Keratinocyte (primary cell): ENCODE data around the gene C16orf95. TPM values are rescaled to one million over a fixed set of nuclear protein-coding genes. Genes with fewer than 3 reads are reported as not detected.

ENCODE experiments used
- DNase-seq: peaks from one replicate; pipeline ENCODE4 v3.0.0-alpha.2; 2011; ENCODE audit warnings: low read depth, missing footprints, low spot score
- FAIRE-seq: peaks from 2 replicates; lab custom pipeline; 2011; peaks lifted over from hg19 to GRCh38; lab: Jason Lieb, UNC
- H2AFZ ChIP-seq: 2 replicates; pipeline ENCODE4 v1.6.0; 2012; ENCODE audit warnings: low read length, control low read depth, inconsistent platforms; ENCODE audit not compliant: control insufficient read depth
- H3K27ac ChIP-seq: 2 replicates; pipeline ENCODE4 v1.5.1; 2011; ENCODE audit warnings: low read length; ENCODE audit not compliant: control insufficient read depth, insufficient read depth
- H3K27me3 ChIP-seq: 3 replicates; pipeline ENCODE4 v1.6.0; 2011; ENCODE audit warnings: low read length; ENCODE audit not compliant: control insufficient read depth, insufficient read depth; ENCODE audit errors: extremely low read depth
- H3K36me3 ChIP-seq, 2 experiments: 2 replicates in 1 of 2; 3 replicates in 1 of 2; pipeline ENCODE4 v1.5.1; 2011; ENCODE audit warnings: low read length in 2 of 2, mild to moderate bottlenecking in 1 of 2; ENCODE audit not compliant: control insufficient read depth in 2 of 2, insufficient read depth in 2 of 2; ENCODE audit errors: extremely low read depth in 1 of 2
- H3K4me1 ChIP-seq: 3 replicates; pipeline ENCODE4 v1.5.1; 2011; ENCODE audit warnings: low read length; ENCODE audit not compliant: control insufficient read depth, insufficient read depth; ENCODE audit errors: extremely low read depth
- H3K4me2 ChIP-seq: 3 replicates; pipeline ENCODE4 v1.6.0; 2011; ENCODE audit warnings: low read depth, low read length; ENCODE audit not compliant: control insufficient read depth, insufficient read depth; ENCODE audit errors: extremely low read depth
- H3K4me3 ChIP-seq, 3 experiments: fragments of 200-600 bp in 1 of 3; sonication (generic) in 1 of 3; 2 replicates in 2 of 3; 3 replicates in 1 of 3; pipeline ENCODE4 v1.5.1; 2011 to 2016; ENCODE audit warnings: low read length in 3 of 3, mild to moderate bottlenecking in 3 of 3, control low read depth in 2 of 3, inconsistent platforms in 1 of 3, low read depth in 1 of 3, mixed read lengths in 1 of 3, mixed run types in 1 of 3, moderate library complexity in 1 of 3; ENCODE audit not compliant: control insufficient read depth in 2 of 3, insufficient read depth in 2 of 3; ENCODE audit errors: extremely low read depth in 1 of 3
- H3K79me2 ChIP-seq: 2 replicates; pipeline ENCODE4 v1.6.0; 2012; ENCODE audit warnings: low read length; ENCODE audit not compliant: control insufficient read depth, insufficient read depth
- H3K9ac ChIP-seq: 3 replicates; pipeline ENCODE4 v1.6.0; 2011; ENCODE audit warnings: low read length; ENCODE audit not compliant: control insufficient read depth, insufficient read depth; ENCODE audit errors: extremely low read depth
- H3K9me1 ChIP-seq: 3 replicates; pipeline ENCODE4 v1.6.0; 2011; ENCODE audit warnings: low read length; ENCODE audit not compliant: control insufficient read depth, insufficient read depth; ENCODE audit errors: extremely low read depth
- H3K9me3 ChIP-seq: 2 replicates; pipeline ENCODE4 v1.5.1; 2012; ENCODE audit warnings: low read depth, low read length; ENCODE audit not compliant: control insufficient read depth
- H4K20me1 ChIP-seq: 3 replicates; pipeline ENCODE4 v1.6.0; 2011; ENCODE audit warnings: low read length; ENCODE audit not compliant: control insufficient read depth, insufficient read depth; ENCODE audit errors: extremely low read depth
- EZH2 ChIP-seq: IDR thresholded peaks from one replicate; pipeline ENCODE4 v1.6.1; 2012; ENCODE audit warnings: inconsistent platforms, mild to moderate bottlenecking, low read length, moderate library complexity
- dilution Hi-C: fragments of 300-500 bp; cut with MboI; formaldehyde crosslinking; loops from one replicate; pipeline ENCODE4 v1.7.0; 2020; ENCODE audit warnings: low sequenced_read_pairs; ENCODE audit not compliant: extremely low pct_ligation_motif_present
- polyA plus RNA-seq, 5 experiments: library from polyadenylated mRNA; depleted of rRNA in 3 of 5; stranded (reverse) in 3 of 5; stranded (forward) in 1 of 5; unstranded in 1 of 5; fragments of >200 nt; gene quantifications; 1 replicate in 1 of 5; 2 replicates in 3 of 5; 3 replicates in 1 of 5; pipeline versions ENCODE4 v1.2.1 to v1.2.3, GENCODE V29; 2011 to 2012; ENCODE audit warnings: missing spikeins in 2 of 5, low read depth in 1 of 5, low replicate concordance in 1 of 5
- TF ChIP-seq, protein P1 (sequence below), 3 experiments: IDR thresholded peaks in 1 of 3; conservative IDR thresholded peaks in 1 of 3; optimal IDR thresholded peaks in 1 of 3; 2 replicates in 2 of 3; 3 replicates in 1 of 3; pipeline versions ENCODE3 to v1.5.1; 2011; ENCODE audit warnings: low read length in 3 of 3, mild to moderate bottlenecking in 3 of 3, moderate library complexity in 2 of 3, control low read depth in 1 of 3, inconsistent platforms in 1 of 3; ENCODE audit not compliant: insufficient read depth in 2 of 3; ENCODE audit errors: extremely low read depth in 1 of 3

C16orf95 gene
- polyA plus RNA-seq, 1 donor (not counting 4 experiments of a cell fraction or from before 2014, with no cell fraction given), result 1.5 TPM

DNA sequence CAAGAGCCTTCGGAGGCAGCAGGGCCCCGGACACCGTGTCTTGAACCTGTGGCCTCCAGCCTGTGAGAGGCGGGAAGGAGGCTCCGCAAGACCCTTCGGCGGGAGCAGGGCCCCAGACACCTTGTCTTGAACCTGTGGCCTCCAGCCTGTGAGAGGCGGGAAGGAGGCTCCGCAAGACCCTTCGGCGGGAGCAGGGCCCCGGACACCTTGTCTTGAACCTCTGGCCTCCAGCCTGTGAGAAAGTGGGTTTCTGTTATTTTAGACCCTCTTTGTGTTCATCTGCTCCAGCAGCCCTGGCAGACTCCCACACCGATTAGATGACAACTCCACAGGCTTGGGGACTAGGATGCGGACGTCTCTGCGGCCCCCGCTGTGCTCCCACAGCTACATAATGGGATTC, 36.4 kb upstream of the C16orf95 start:
- Histone ChIP-seq H2AFZ (no peak overlapping the region), H3K4me1 (no peaks in the 10 kb centered on the region), H3K9me3 (no peaks in the 10 kb centered on the region), H3K36me3 (peaks cover 6 to 9% of the 10 kb centered on the region in 2 experiments), H3K9me1 (no peaks in the 10 kb centered on the region), H4K20me1 (no peaks in the 10 kb centered on the region), H3K4me2 (no peak overlapping the region), H3K9ac (no peak overlapping the region), H3K27ac (no peak overlapping the region), H3K4me3 (no peak overlapping the region), H3K27me3 (no peaks in the 10 kb centered on the region), H3K79me2 (peaks cover 15% of the 10 kb centered on the region)
- DNase-seq (no peak), FAIRE-seq (no peak)
- dilution Hi-C loops, result no loop called here
- TF ChIP-seq EZH2, result no peak
- TF ChIP-seq, protein P1, sequence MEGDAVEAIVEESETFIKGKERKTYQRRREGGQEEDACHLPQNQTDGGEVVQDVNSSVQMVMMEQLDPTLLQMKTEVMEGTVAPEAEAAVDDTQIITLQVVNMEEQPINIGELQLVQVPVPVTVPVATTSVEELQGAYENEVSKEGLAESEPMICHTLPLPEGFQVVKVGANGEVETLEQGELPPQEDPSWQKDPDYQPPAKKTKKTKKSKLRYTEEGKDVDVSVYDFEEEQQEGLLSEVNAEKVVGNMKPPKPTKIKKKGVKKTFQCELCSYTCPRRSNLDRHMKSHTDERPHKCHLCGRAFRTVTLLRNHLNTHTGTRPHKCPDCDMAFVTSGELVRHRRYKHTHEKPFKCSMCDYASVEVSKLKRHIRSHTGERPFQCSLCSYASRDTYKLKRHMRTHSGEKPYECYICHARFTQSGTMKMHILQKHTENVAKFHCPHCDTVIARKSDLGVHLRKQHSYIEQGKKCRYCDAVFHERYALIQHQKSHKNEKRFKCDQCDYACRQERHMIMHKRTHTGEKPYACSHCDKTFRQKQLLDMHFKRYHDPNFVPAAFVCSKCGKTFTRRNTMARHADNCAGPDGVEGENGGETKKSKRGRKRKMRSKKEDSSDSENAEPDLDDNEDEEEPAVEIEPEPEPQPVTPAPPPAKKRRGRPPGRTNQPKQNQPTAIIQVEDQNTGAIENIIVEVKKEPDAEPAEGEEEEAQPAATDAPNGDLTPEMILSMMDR (optimal IDR thresholded peaks at IDR 0.05 in 1 of 3, IDR thresholded peaks at IDR 0.05 in 1 of 3, conservative IDR thresholded peaks at IDR 0.05 in 1 of 3; ENCODE audit: extremely low read depth in 1 of 3, insufficient read depth in 2 of 3, low read length in 3 of 3), result no peak

DNA sequence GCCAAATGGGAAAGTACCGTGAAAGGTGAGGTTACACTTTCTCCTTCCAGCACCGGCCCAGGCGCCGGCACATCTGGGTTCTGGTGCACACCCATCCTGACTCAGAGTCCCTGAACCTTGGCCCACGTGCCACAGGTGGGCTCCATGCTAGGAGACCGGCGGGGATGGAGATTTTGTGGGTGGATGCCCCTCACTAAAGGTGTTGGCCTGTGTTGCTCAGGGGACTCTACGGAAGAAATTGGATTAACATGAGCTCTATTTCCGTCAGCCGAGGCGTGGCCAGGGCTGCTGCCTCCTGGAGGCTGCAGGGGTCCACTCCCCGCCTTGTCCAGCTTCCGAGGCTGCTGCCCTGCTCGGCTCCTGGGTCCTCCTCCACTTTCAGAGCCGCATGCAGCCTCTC, 35.6 kb upstream of the C16orf95 start:
- no peaks in the 10 kb centered on the region for H3K9me3 ChIP-seq
- no peak overlapping the region for H3K9ac ChIP-seq
- no peak overlapping the region for H3K4me2 ChIP-seq
- no peak overlapping the region for H3K4me3 ChIP-seq
- H3K79me2 ChIP-seq, result peaks cover 18% of the 10 kb centered on the region
- H3K9me1 ChIP-seq, result no peaks in the 10 kb centered on the region
- no peaks in the 10 kb centered on the region for H4K20me1 ChIP-seq
- TF ChIP-seq EZH2, result no peak
- TF ChIP-seq, protein P1 (optimal IDR thresholded peaks at IDR 0.05 in 1 of 3, IDR thresholded peaks at IDR 0.05 in 1 of 3, conservative IDR thresholded peaks at IDR 0.05 in 1 of 3; ENCODE audit: extremely low read depth in 1 of 3, insufficient read depth in 2 of 3, low read length in 3 of 3), result no peak
- no peaks in the 10 kb centered on the region for H3K27me3 ChIP-seq
- no peak for DNase-seq
- FAIRE-seq, result no peak
- H3K4me1 ChIP-seq, result no peaks in the 10 kb centered on the region
- peaks cover 0 to 6% of the 10 kb centered on the region in 2 experiments for H3K36me3 ChIP-seq
- no peak overlapping the region for H3K27ac ChIP-seq
- H2AFZ ChIP-seq, result no peak overlapping the region
- dilution Hi-C loops, result no loop called here
